ACC112 (cell line): Measurements from ENCODE around the gene UBXN11.

Experiments
- H2AFZ ChIP-seq: fragments of 200-600 bp; sonication (generic); one replicate; pipeline ENCODE4 v1.6.0; 2017; ENCODE audit warnings: antibody characterized with exemption, low read length; ENCODE audit not compliant: unreplicated experiment
- H3K27ac ChIP-seq: fragments of 200-600 bp; sonication (generic); 2 replicates; pipeline ENCODE4 v1.5.1; 2014; ENCODE audit warnings: low read depth, mild to moderate bottlenecking, antibody characterized with exemption, low read length, moderate library complexity
- H3K27me3 ChIP-seq: fragments of 200-600 bp; sonication (generic); 2 replicates; pipeline ENCODE4 v1.6.1; 2014; ENCODE audit warnings: mild to moderate bottlenecking, antibody characterized with exemption, low read length, moderate library complexity, mixed read lengths; ENCODE audit not compliant: insufficient read depth
- H3K36me3 ChIP-seq: fragments of 200-600 bp; sonication (generic); 2 replicates; pipeline ENCODE4 v1.6.1; 2016; ENCODE audit warnings: mild to moderate bottlenecking, antibody characterized with exemption, low read length, moderate library complexity, mixed read lengths; ENCODE audit not compliant: insufficient read depth
- H3K4me1 ChIP-seq: fragments of 200-600 bp; sonication (generic); one replicate; pipeline ENCODE4 v1.6.1; 2016; ENCODE audit warnings: low read length, mixed read lengths; ENCODE audit not compliant: insufficient read depth, unreplicated experiment, control insufficient read depth
- H3K4me3 ChIP-seq: fragments of 200-600 bp; sonication (generic); 2 replicates; pipeline ENCODE4 v1.5.1; 2014; ENCODE audit warnings: mild to moderate bottlenecking, low read depth, low read length
- H3K79me2 ChIP-seq: fragments of 200-600 bp; sonication (generic); one replicate; pipeline ENCODE4 v1.6.0; 2016; ENCODE audit warnings: low read length; ENCODE audit not compliant: control insufficient read depth, unreplicated experiment, insufficient read depth

Gene UBXN11

GRCh38 chr1:26349877-26350244, 43.4 kb upstream of the UBXN11 start:
- H2AFZ ChIP-seq: no peak overlapping the region
- H3K27me3 ChIP-seq: no peaks in the 10 kb centered on the region
- peaks cover 20% of the 10 kb centered on the region for H3K4me1 ChIP-seq
- H3K4me3 ChIP-seq: no peak overlapping the region
- H3K79me2 ChIP-seq: no peaks in the 10 kb centered on the region
- no peaks in the 10 kb centered on the region for H3K36me3 ChIP-seq
- no peak overlapping the region for H3K27ac ChIP-seq

- Histone ChIP-seq H3K36me3 (no peaks in the 10 kb centered on the region), H2AFZ (no peak overlapping the region), H3K27ac (no peak overlapping the region), H3K27me3 (no peaks in the 10 kb centered on the region), H3K79me2 (no peaks in the 10 kb centered on the region), H3K4me1 (peaks cover 20% of the 10 kb centered on the region), H3K4me3 (no peak overlapping the region)
Observed at GRCh38 chr1:26349188-26349876, 42.9 kb upstream of the UBXN11 start.

- Histone ChIP-seq H3K79me2 (no peaks in the 10 kb centered on the region), H3K27ac (no peak overlapping the region), H3K27me3 (no peaks in the 10 kb centered on the region), H2AFZ (no peak overlapping the region), H3K36me3 (no peaks in the 10 kb centered on the region), H3K4me1 (peaks cover 11% of the 10 kb centered on the region), H3K4me3 (no peak overlapping the region)
Observed at GRCh38 chr1:26346274-26347033, 40.0 kb upstream of the UBXN11 start.

- Histone ChIP-seq H3K4me1 (peaks cover 4% of the 10 kb centered on the region), H3K27ac (no peak overlapping the region), H3K36me3 (no peaks in the 10 kb centered on the region), H3K4me3 (no peak overlapping the region), H3K27me3 (no peaks in the 10 kb centered on the region), H2AFZ (no peak overlapping the region), H3K79me2 (no peaks in the 10 kb centered on the region)
Observed at GRCh38 chr1:26345718-26346117, 39.3 kb upstream of the UBXN11 start.

GRCh38 chr1:26344147-26344920, 37.9 kb upstream of the UBXN11 start:
- H2AFZ ChIP-seq: no peak overlapping the region

GRCh38 chr1:26340047-26340481, 33.6 kb upstream of the UBXN11 start:
- Histone ChIP-seq H3K27me3 (no peaks in the 10 kb centered on the region), H2AFZ (no peak overlapping the region), H3K36me3 (no peaks in the 10 kb centered on the region), H3K4me3 (no peak overlapping the region), H3K27ac (no peak overlapping the region), H3K79me2 (no peaks in the 10 kb centered on the region), H3K4me1 (no peaks in the 10 kb centered on the region)

More at GRCh38 chr1:26344147-26344920, 37.9 kb upstream of the UBXN11 start:
- H3K27me3 ChIP-seq: no peaks in the 10 kb centered on the region
- H3K79me2 ChIP-seq: no peaks in the 10 kb centered on the region
- H3K36me3 ChIP-seq: no peaks in the 10 kb centered on the region
- no peak overlapping the region for H3K4me3 ChIP-seq
- H3K27ac ChIP-seq: no peak overlapping the region
- no peaks in the 10 kb centered on the region for H3K4me1 ChIP-seq

- H2AFZ ChIP-seq: no peak overlapping the region
- H3K36me3 ChIP-seq: no peaks in the 10 kb centered on the region
- H3K4me3 ChIP-seq: no peak overlapping the region
- H3K4me1 ChIP-seq: no peaks in the 10 kb centered on the region
- no peaks in the 10 kb centered on the region for H3K79me2 ChIP-seq
- H3K27me3 ChIP-seq: no peaks in the 10 kb centered on the region
- no peak overlapping the region for H3K27ac ChIP-seq
Observed at GRCh38 chr1:26338670-26339069, 32.2 kb upstream of the UBXN11 start.

- Histone ChIP-seq H3K27me3 (no peaks in the 10 kb centered on the region), H3K27ac (no peak overlapping the region), H3K4me1 (no peaks in the 10 kb centered on the region), H3K4me3 (no peak overlapping the region), H2AFZ (no peak overlapping the region), H3K79me2 (no peaks in the 10 kb centered on the region), H3K36me3 (no peaks in the 10 kb centered on the region)
Observed at GRCh38 chr1:26337625-26338024, 31.2 kb upstream of the UBXN11 start.

- no peaks in the 10 kb centered on the region for H3K4me1 ChIP-seq
- no peak overlapping the region for H3K27ac ChIP-seq
- no peak overlapping the region for H3K4me3 ChIP-seq
- H3K27me3 ChIP-seq: no peaks in the 10 kb centered on the region
- no peak overlapping the region for H2AFZ ChIP-seq
- H3K79me2 ChIP-seq: no peaks in the 10 kb centered on the region
- no peaks in the 10 kb centered on the region for H3K36me3 ChIP-seq
Observed at GRCh38 chr1:26337206-26337535, 30.7 kb upstream of the UBXN11 start.

GRCh38 chr1:26336477-26337205, 30.2 kb upstream of the UBXN11 start:
- Histone ChIP-seq H2AFZ (no peak overlapping the region), H3K27ac (no peak overlapping the region), H3K79me2 (no peaks in the 10 kb centered on the region), H3K4me1 (peaks cover 2% of the 10 kb centered on the region), H3K27me3 (no peaks in the 10 kb centered on the region), H3K36me3 (no peaks in the 10 kb centered on the region), H3K4me3 (peak overlapping the region; percentile 79)
